ENCODE measurements around the gene LMNB1. TPM values are rescaled to one million over a fixed set of nuclear protein-coding genes. Genes with fewer than 3 reads are reported as not detected.
"Not testable (repeated sequence)": the region's sequence is repeated elsewhere in the genome, so short reads cannot be mapped to it uniquely, and the experiment has no call there.

The LMNB1 gene
- total and polyA plus RNA-seq, 5 donors: 0.43 to 3.6 (median 1.8) TPM

DNA sequence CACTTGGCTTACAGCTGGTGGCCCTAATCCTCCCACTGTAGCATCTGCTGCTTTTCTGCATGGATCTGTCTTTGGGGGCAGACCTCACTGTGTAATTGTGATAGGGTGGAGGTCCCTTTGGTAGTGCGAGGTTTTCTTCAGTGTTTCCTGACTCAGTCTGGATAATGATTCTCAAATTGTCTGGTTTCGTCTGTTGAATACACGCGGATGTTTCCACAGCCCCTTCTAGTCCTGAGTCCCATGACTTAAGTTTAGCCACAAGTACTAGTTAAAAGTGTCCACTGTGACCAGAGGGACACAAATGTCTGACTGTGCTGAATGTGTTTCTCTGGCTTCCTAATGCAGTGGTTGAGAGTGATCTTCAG lies 70.5 kb downstream of the LMNB1 start:
- Histone ChIP-seq H3K4me1 (ENCODE audit: control insufficient read depth, insufficient read depth, low read length) (peaks cover 8% of the 10 kb centered on the region), H3K27ac (ENCODE audit: low read length) (peak overlapping the region; percentile 59), H3K9me3 (ENCODE audit: control insufficient read depth, low read length) (no peaks in the 10 kb centered on the region), H3K27me3 (ENCODE audit: control insufficient read depth, insufficient read depth) (no peaks in the 10 kb centered on the region), H3K4me3 (ENCODE audit: low read length) (no peak overlapping the region)
- intact Hi-C loops (cut with DNase I): loop anchor here in 3 of 4 donors (5.0 to 10.0 kb wide), 3 partner anchors 185 to 197 kb away; partner anchors contain the start of gene MARCHF3 (in 1 of the 3)
- WGBS: 63% methylated on average over 4 of the region's 4 CpGs
- ATAC-seq (peak; percentile 10 to 20), DNase-seq (no peak)

DNA sequence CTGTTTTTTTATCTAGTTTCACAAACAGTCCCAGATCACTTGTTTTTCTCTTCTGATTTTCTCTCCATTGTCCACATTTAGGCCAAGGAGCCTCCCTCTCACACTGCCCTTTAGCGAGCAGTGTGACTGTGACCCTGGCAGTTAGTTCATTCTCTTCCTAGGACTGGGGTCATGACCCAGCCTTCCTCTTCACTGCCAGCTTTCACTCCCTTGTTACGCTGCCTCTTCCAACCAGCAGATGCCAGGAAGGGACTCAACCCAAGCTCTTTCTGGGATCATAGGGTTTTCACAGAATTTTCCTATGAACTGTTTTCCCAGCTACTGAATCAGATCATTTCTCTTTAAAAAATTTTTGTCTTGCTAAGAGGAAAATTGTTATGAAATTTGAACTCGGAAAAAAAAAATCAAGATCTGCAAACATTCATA lies 70.9 kb downstream of the LMNB1 start:
- H3K4me3 ChIP-seq (ENCODE audit: low read length): no peak overlapping the region
- peak; percentile 77 to 83 for ATAC-seq
- intact Hi-C loops (cut with DNase I): loop anchor here in 3 of 4 donors (5.0 to 10.0 kb wide), 3 partner anchors 184 to 197 kb away; partner anchors contain the start of gene MARCHF3 (in 1 of the 3)
- 34% methylated on average over 3 of the region's 3 CpGs for WGBS
- no peaks in the 10 kb centered on the region for H3K27me3 ChIP-seq (ENCODE audit: control insufficient read depth, insufficient read depth)
- peak in 2 of 3 donors; percentile 57 to 76 for DNase-seq
- H3K9me3 ChIP-seq (ENCODE audit: control insufficient read depth, low read length): no peaks in the 10 kb centered on the region
- peaks cover 9% of the 10 kb centered on the region for H3K4me1 ChIP-seq (ENCODE audit: control insufficient read depth, insufficient read depth, low read length)
- H3K27ac ChIP-seq (ENCODE audit: low read length): peak overlapping the region; percentile 48

DNA sequence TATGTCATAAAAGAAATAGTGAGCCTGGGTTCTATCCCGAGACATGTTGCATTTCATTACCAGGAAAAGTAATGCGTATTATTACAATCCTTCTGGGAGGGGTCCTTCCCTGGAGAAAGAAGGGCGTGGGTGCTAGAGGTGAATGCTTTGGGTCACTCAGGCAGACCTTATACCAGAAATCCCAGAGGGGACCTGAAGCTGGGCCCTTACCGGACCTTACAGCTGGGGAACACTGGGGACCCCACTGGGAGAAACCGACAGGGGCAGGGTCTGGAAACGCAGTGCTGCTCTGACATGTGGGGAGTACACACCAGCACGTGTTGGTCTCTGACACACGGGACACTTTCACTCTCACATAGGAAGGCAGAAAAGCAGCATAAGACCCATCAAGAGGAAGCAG lies 71.3 kb downstream of the LMNB1 start:
- Histone ChIP-seq H3K27ac (ENCODE audit: low read length) (peak overlapping the region; percentile 79), H3K9me3 (ENCODE audit: control insufficient read depth, low read length) (no peaks in the 10 kb centered on the region), H3K4me3 (ENCODE audit: low read length) (no peak overlapping the region), H3K4me1 (ENCODE audit: control insufficient read depth, insufficient read depth, low read length) (peaks cover 9% of the 10 kb centered on the region), H3K27me3 (ENCODE audit: control insufficient read depth, insufficient read depth) (no peaks in the 10 kb centered on the region)
- peak; percentile 9 to 26 for ATAC-seq
- 54% methylated on average over 8 of the region's 8 CpGs for whole genome bisulfite sequencing
- peak in 1 of 3 donors; percentile 52 for DNase-seq
- intact Hi-C loops (cut with DNase I): loop anchor here in 3 of 4 donors (5.0 to 10.0 kb wide), 3 partner anchors 184 to 197 kb away; partner anchors contain the start of gene MARCHF3 (in 1 of the 3)

DNA sequence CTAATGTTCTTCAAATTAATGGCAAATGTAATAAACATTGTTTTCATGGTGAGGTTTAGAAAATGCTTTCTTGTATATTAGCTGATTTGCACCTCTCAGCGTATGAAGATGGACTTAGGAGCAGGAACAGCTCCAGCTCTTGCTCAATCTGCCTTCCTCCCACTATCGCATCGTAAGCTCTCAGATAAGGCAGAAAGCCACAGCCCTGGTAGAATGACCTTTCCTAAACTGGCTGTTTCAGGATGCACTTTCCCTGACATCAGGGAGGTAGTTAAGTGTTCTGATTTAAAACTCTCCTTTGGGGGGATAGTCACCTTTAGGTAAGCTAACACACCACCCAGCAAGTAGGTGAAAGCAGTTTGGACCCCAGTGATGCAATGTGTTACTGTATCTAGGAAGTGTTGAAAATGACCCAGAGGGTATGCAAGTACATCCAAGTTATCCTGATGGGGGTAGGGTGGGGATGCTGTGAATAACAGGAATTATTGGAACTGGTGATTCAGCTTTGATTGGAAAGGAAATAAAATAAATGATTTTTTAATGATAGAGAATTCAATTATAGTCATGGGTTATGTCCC lies 72.3 kb downstream of the LMNB1 start:
- WGBS: 28% methylated on average over 3 of the region's 3 CpGs
- Histone ChIP-seq H3K9me3 (ENCODE audit: control insufficient read depth, low read length) (no peaks in the 10 kb centered on the region), H3K4me3 (ENCODE audit: low read length) (no peak overlapping the region), H3K27ac (ENCODE audit: low read length) (no peak overlapping the region), H3K27me3 (ENCODE audit: control insufficient read depth, insufficient read depth) (no peaks in the 10 kb centered on the region), H3K4me1 (ENCODE audit: control insufficient read depth, insufficient read depth, low read length) (peaks cover 9% of the 10 kb centered on the region)
- DNase-seq (peak in 2 of 3 donors; percentile 51 to 65), ATAC-seq (peak; percentile 68 to 83)
- intact Hi-C loops (cut with DNase I): loop anchor here in 3 of 4 donors (5.0 to 10.0 kb wide), 3 partner anchors 183 to 196 kb away; partner anchors contain the start of gene MARCHF3 (in 1 of the 3)

DNA sequence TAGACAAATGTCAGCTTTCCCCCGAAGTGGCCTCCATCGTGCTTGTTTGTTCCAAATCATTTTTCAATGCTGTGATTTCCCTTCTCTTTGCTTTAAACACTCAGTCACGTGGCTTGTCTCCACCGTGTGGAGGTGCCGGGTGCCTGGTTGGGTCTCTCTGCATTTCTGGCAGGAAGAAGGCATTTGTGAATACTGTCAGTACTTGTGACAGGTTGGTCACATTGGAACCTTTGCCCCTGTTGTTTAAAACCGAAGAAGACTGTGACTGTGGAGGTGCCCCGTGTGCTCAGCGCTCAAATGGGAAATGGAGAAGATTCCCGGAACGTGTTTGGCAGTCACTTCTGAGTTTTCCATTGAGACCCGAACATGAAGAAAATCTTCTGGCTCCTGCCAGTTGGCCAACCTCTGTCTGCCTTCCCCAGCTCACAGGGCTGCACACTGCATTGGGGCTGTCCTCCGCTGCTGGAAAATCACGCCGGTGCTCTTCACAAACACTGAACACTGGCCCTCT lies 74.6 kb downstream of the LMNB1 start:
- Histone ChIP-seq H3K4me3 (ENCODE audit: low read length) (no peak overlapping the region), H3K27me3 (ENCODE audit: control insufficient read depth, insufficient read depth) (no peaks in the 10 kb centered on the region), H3K4me1 (ENCODE audit: control insufficient read depth, insufficient read depth, low read length) (peaks cover 9% of the 10 kb centered on the region), H3K9me3 (ENCODE audit: control insufficient read depth, low read length) (no peaks in the 10 kb centered on the region), H3K27ac (ENCODE audit: low read length) (peak overlapping the region; percentile 54)
- DNase-seq: peak; percentile 63 to 77 (median 75)
- peak; percentile 66 to 68 for ATAC-seq
- intact Hi-C loops (cut with DNase I): loop anchor here in 1 of 4 donors (10.0 kb wide), 1 partner anchor 183 kb away; the partner anchor contains the start of gene MARCHF3
- 36% methylated on average over 14 of the region's 14 CpGs for WGBS

DNA sequence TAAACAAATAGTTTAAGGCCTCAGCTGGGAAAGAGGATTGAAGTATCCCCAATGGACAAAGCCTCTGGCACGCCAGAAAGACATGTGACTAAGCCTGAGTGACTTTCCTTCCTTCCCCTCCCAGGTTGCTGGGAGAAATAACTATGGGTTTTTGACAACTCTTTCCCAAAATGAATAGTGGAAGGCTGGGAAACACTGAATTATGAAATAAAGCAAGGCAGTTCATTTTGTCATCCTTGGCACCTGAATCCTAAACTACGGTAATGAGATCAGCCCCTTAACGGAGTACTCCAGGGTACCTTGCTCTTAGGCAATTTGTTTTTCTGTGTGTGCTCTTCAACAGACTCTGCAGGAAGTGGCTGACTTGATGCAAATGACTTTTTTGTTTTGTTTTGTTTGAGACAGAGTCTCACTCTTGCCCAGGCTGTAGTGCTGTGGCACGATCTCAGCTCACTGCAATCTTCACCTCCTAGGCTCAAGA lies 75.2 kb downstream of the LMNB1 start:
- DNase-seq: peak in 1 of 3 donors; percentile 49
- Histone ChIP-seq H3K27ac (ENCODE audit: low read length) (peak overlapping the region; percentile 54), H3K4me1 (ENCODE audit: control insufficient read depth, insufficient read depth, low read length) (peaks cover 9% of the 10 kb centered on the region)

DNA sequence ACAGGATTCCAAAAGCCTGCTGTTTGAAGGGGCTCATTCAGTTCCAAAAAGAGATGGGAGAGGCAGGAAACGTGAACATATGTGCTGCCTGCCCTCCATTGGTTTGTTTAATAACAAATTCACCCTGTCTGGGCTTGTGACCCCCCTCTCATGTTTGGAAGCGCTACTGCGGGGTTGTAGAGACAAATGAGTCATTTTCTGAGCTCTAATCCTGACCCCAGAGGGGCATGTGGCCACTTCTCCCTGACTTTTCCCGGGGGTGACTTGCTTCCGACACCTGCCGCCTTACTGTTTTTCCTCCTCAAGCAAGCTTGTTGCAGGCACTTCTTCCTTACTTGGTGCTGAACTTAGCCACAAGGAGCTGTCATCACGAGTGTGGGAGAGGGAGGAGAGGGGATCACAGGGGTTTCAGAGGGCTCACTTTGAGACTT lies 75.9 kb downstream of the LMNB1 start:
- intact Hi-C loops (cut with DNase I): loop anchor here in 1 of 4 donors (10.0 kb wide), 1 partner anchor 182 kb away; the partner anchor contains the start of gene MARCHF3
- H3K27ac ChIP-seq (ENCODE audit: low read length): peak overlapping the region; percentile 10
- ATAC-seq: no peak

More for the DNA sequence above, 75.2 kb downstream of the LMNB1 start:
- peak; percentile 50 to 61 for ATAC-seq
- H3K9me3 ChIP-seq (ENCODE audit: control insufficient read depth, low read length): no peaks in the 10 kb centered on the region
- intact Hi-C loops (cut with DNase I): loop anchor here in 1 of 4 donors (10.0 kb wide), 1 partner anchor 183 kb away; the partner anchor contains the start of gene MARCHF3
- no peaks in the 10 kb centered on the region for H3K27me3 ChIP-seq (ENCODE audit: control insufficient read depth, insufficient read depth)
- 35% methylated on average over 4 of the region's 4 CpGs for WGBS
- no peak overlapping the region for H3K4me3 ChIP-seq (ENCODE audit: low read length)

DNA sequence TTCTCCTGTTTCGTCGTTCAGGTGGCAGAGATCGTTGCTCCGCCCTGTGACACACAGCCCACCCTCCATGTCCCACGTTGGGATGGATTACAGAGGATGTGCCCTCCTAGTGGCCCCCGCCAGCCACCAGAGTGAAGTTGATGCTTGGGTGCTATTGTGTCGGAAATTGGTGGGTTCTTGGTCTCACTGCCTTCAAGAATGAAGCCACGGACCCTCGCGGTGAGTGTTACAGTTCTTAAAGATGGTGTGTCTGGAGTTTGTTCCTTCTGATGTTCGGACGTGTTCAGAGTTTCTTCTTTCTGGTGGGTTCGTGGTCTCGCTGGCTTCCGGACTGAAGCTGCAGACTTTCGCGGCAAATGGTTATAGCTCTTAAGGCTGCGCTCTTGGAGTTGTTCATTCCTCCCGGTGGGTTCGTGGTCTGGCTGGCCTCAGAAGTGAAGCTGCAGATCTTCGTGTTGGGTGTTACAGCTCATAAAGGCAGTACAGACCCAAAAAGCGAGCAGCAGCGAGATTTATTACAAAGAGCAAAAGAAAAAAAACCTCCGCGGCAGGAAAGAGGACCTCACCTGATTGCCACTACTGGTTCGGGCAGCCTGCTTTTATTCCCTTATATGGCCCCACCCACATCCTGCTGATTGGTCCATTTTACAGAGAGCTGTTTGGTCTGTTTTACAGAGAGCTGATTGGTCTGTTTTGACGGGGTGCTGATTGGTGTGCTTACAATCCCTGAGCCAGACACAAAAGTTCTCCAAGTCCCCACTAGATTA lies 76.8 kb downstream of the LMNB1 start:
- not testable (repeated sequence) for H3K9me3 ChIP-seq (ENCODE audit: control insufficient read depth, low read length); H3K27ac ChIP-seq (ENCODE audit: low read length)
- WGBS: 94% methylated on average over 27 of the region's 27 CpGs

More for the DNA sequence above, 75.9 kb downstream of the LMNB1 start:
- WGBS: 65% methylated on average over 7 of the region's 7 CpGs
- H3K9me3 ChIP-seq (ENCODE audit: control insufficient read depth, low read length): no peaks in the 10 kb centered on the region
- DNase-seq: no peak
- H3K27me3 ChIP-seq (ENCODE audit: control insufficient read depth, insufficient read depth): no peaks in the 10 kb centered on the region
- peaks cover 9% of the 10 kb centered on the region for H3K4me1 ChIP-seq (ENCODE audit: control insufficient read depth, insufficient read depth, low read length)
- H3K4me3 ChIP-seq (ENCODE audit: low read length): no peak overlapping the region

DNA sequence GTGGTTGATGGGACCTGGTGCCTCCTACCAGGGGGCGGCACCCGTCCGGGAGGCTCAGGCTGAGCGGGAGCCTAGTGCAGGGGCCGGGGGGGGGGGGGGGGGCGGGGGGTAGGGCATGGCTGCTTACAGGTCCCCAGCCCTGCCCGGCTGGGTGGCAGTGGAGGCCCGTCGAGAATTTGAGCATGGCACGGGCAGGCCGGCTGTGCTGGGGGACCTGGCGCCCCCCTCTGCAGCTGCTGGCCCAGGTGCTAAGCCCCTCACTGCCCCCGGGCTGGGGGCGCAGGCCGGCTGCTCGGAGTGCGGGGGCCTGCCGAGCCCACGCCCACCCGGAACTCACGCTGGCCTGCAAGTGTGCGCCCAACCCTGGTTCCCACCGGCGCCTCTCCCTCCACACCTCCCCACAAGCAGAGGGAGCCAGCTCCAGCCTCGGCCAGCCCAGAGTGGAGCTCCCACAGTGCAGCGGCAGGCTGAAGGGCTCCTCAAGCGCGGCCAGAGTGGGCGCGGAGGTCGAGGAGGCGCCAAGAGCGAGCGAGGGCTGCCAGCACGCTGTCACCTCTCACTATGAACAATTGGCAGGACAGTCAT lies 77.7 kb downstream of the LMNB1 start:
- Histone ChIP-seq H3K27ac (ENCODE audit: low read length) (no peak overlapping the region), H3K4me3 (ENCODE audit: low read length) (no peak overlapping the region), H3K4me1 (ENCODE audit: control insufficient read depth, insufficient read depth, low read length) (peaks cover 6% of the 10 kb centered on the region), H3K27me3 (ENCODE audit: control insufficient read depth, insufficient read depth) (no peaks in the 10 kb centered on the region), H3K9me3 (ENCODE audit: control insufficient read depth, low read length) (no peaks in the 10 kb centered on the region)
- 93% methylated on average over 35 of the region's 35 CpGs for WGBS
- DNase-seq (peak in 2 of 3 donors; percentile 22 to 47), ATAC-seq (no peak)
- intact Hi-C loops (cut with DNase I): loop anchor here in 1 of 4 donors (10.0 kb wide), 1 partner anchor 180 kb away; the partner anchor contains the start of gene MARCHF3

More for the DNA sequence above, 76.8 kb downstream of the LMNB1 start:
- H3K4me1 ChIP-seq (ENCODE audit: control insufficient read depth, insufficient read depth, low read length); H3K27me3 ChIP-seq (ENCODE audit: control insufficient read depth, insufficient read depth); ATAC-seq; H3K4me3 ChIP-seq (ENCODE audit: low read length); DNase-seq: not testable (repeated sequence)
- intact Hi-C loops (cut with DNase I): loop anchor here in 1 of 4 donors (10.0 kb wide), 1 partner anchor 181 kb away; the partner anchor contains the start of gene MARCHF3

DNA sequence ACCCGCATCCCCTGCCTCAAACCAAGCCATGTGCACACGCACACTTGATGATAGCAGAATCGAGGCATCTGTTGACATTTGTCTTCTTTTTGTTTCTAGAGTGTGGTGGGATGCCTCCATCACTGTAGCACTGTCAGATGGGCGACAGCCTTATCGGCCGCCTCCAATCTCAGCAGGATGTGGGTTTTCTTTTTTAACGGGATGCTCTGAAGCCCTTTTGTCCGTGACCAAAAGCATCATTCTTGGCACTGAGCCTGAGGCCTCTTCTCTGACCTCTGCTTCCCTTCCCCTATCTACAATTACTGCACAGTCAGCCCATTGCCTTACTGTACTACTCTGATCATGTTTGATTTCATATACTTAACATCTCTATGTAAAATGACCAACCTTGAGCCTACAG lies 78.3 kb downstream of the LMNB1 start:
- no peaks in the 10 kb centered on the region for H3K9me3 ChIP-seq (ENCODE audit: control insufficient read depth, low read length)
- H3K4me3 ChIP-seq (ENCODE audit: low read length): no peak overlapping the region
- no peak for DNase-seq
- 43% methylated on average over 8 of the region's 8 CpGs for WGBS
- ATAC-seq: no peak
- H3K27ac ChIP-seq (ENCODE audit: low read length): no peak overlapping the region
- intact Hi-C loops (cut with DNase I): loop anchor here in 1 of 4 donors (10.0 kb wide), 1 partner anchor 180 kb away; the partner anchor contains the start of gene MARCHF3
- peaks cover 6% of the 10 kb centered on the region for H3K4me1 ChIP-seq (ENCODE audit: control insufficient read depth, insufficient read depth, low read length)
- H3K27me3 ChIP-seq (ENCODE audit: control insufficient read depth, insufficient read depth): no peaks in the 10 kb centered on the region
